ENCODE measurements around the gene CDH16. TPM values are rescaled to one million over a fixed set of nuclear protein-coding genes. Genes with fewer than 3 reads are reported as not detected.

CDH16 gene
- total and polyA plus RNA-seq, 2 donors = 0.05 to 0.78 TPM

GRCh38 chr16:66904428-66904845 lies 14.2 kb downstream of the CDH16 start:
- Histone ChIP-seq H3K9me3 (ENCODE audit: control insufficient read depth in 2 of 2, insufficient read depth in 1 of 2, low read length in 1 of 2) (no peaks in the 10 kb centered on the region), H3K36me3 (ENCODE audit: control insufficient read depth in 2 of 2, insufficient read depth in 2 of 2, low read length in 1 of 2) (no peaks in the 10 kb centered on the region), H3K27me3 (ENCODE audit: control insufficient read depth in 2 of 2, insufficient read depth in 1 of 2, low read length in 1 of 2) (peaks cover 0 to 19% of the 10 kb centered on the region in 2 donors), H3K4me3 (ENCODE audit: low read length in 2 of 2) (no peak overlapping the region), H3K27ac (ENCODE audit: low read depth in 1 of 2, low read length in 1 of 2) (no peak overlapping the region), H3K4me1 (ENCODE audit: control insufficient read depth in 2 of 2, insufficient read depth in 2 of 2, low read length in 2 of 2) (peaks cover 0 to 6% of the 10 kb centered on the region in 2 donors)
- 96% methylated on average over 13 of the region's 13 CpGs for WGBS
- no peak for DNase-seq (ENCODE audit: low read depth in 6 of 9, low spot score in 9 of 9)

GRCh38 chr16:66903544-66904427 lies 14.9 kb downstream of the CDH16 start:
- Histone ChIP-seq H3K27ac (ENCODE audit: low read depth in 1 of 2, low read length in 1 of 2) (no peak overlapping the region), H3K4me3 (ENCODE audit: low read length in 2 of 2) (no peak overlapping the region), H3K27me3 (ENCODE audit: control insufficient read depth in 2 of 2, insufficient read depth in 1 of 2, low read length in 1 of 2) (peaks cover 0 to 19% of the 10 kb centered on the region in 2 donors), H3K4me1 (ENCODE audit: control insufficient read depth in 2 of 2, insufficient read depth in 2 of 2, low read length in 2 of 2) (peaks cover 0 to 6% of the 10 kb centered on the region in 2 donors), H3K9me3 (ENCODE audit: control insufficient read depth in 2 of 2, insufficient read depth in 1 of 2, low read length in 1 of 2) (no peaks in the 10 kb centered on the region), H3K36me3 (ENCODE audit: control insufficient read depth in 2 of 2, insufficient read depth in 2 of 2, low read length in 1 of 2) (no peaks in the 10 kb centered on the region)
- DNase-seq (ENCODE audit: low read depth in 6 of 9, low spot score in 9 of 9) = no peak
- 94% methylated on average over 11 of the region's 11 CpGs for WGBS

GRCh38 chr16:66902648-66903543 lies 15.8 kb downstream of the CDH16 start:
- Histone ChIP-seq H3K4me3 (ENCODE audit: low read length in 2 of 2) (no peak overlapping the region), H3K27ac (ENCODE audit: low read depth in 1 of 2, low read length in 1 of 2) (no peak overlapping the region), H3K36me3 (ENCODE audit: control insufficient read depth in 2 of 2, insufficient read depth in 2 of 2, low read length in 1 of 2) (no peaks in the 10 kb centered on the region), H3K4me1 (ENCODE audit: control insufficient read depth in 2 of 2, insufficient read depth in 2 of 2, low read length in 2 of 2) (peaks cover 0 to 6% of the 10 kb centered on the region in 2 donors), H3K9me3 (ENCODE audit: control insufficient read depth in 2 of 2, insufficient read depth in 1 of 2, low read length in 1 of 2) (no peaks in the 10 kb centered on the region), H3K27me3 (ENCODE audit: control insufficient read depth in 2 of 2, insufficient read depth in 1 of 2, low read length in 1 of 2) (peaks cover 0 to 17% of the 10 kb centered on the region in 2 donors)
- WGBS = 88% methylated on average over 14 of the region's 14 CpGs
- DNase-seq (ENCODE audit: low read depth in 6 of 9, low spot score in 9 of 9) = no peak

GRCh38 chr16:66901626-66902025 lies 17.1 kb downstream of the CDH16 start:
- Histone ChIP-seq H3K27me3 (ENCODE audit: control insufficient read depth in 2 of 2, insufficient read depth in 1 of 2, low read length in 1 of 2) (peaks cover 0 to 14% of the 10 kb centered on the region in 2 donors), H3K27ac (ENCODE audit: low read depth in 1 of 2, low read length in 1 of 2) (no peak overlapping the region), H3K9me3 (ENCODE audit: control insufficient read depth in 2 of 2, insufficient read depth in 1 of 2, low read length in 1 of 2) (no peaks in the 10 kb centered on the region), H3K36me3 (ENCODE audit: control insufficient read depth in 2 of 2, insufficient read depth in 2 of 2, low read length in 1 of 2) (no peaks in the 10 kb centered on the region), H3K4me1 (ENCODE audit: control insufficient read depth in 2 of 2, insufficient read depth in 2 of 2, low read length in 2 of 2) (peaks cover 0 to 6% of the 10 kb centered on the region in 2 donors), H3K4me3 (ENCODE audit: low read length in 2 of 2) (no peak overlapping the region)
- 97% methylated on average over 10 of the region's 10 CpGs for WGBS
- no peak for DNase-seq (ENCODE audit: low read depth in 6 of 9, low spot score in 9 of 9)

- H3K27me3 ChIP-seq (ENCODE audit: control insufficient read depth in 2 of 2, insufficient read depth in 1 of 2, low read length in 1 of 2) = peaks cover 0 to 14% of the 10 kb centered on the region in 2 donors
- H3K36me3 ChIP-seq (ENCODE audit: control insufficient read depth in 2 of 2, insufficient read depth in 2 of 2, low read length in 1 of 2) = no peaks in the 10 kb centered on the region
- H3K9me3 ChIP-seq (ENCODE audit: control insufficient read depth in 2 of 2, insufficient read depth in 1 of 2, low read length in 1 of 2) = no peaks in the 10 kb centered on the region
- H3K4me3 ChIP-seq (ENCODE audit: low read length in 2 of 2) = no peak overlapping the region
- no peak overlapping the region for H3K27ac ChIP-seq (ENCODE audit: low read depth in 1 of 2, low read length in 1 of 2)
- 87% methylated on average over 7 of the region's 7 CpGs for WGBS
- H3K4me1 ChIP-seq (ENCODE audit: control insufficient read depth in 2 of 2, insufficient read depth in 2 of 2, low read length in 2 of 2) = peaks cover 0 to 4% of the 10 kb centered on the region in 2 donors
- no peak for DNase-seq (ENCODE audit: low read depth in 6 of 9, low spot score in 9 of 9)
These were observed 17.8 kb downstream of the CDH16 start for GRCh38 chr16:66900721-66901441.

- Histone ChIP-seq H3K9me3 (ENCODE audit: control insufficient read depth in 2 of 2, insufficient read depth in 1 of 2, low read length in 1 of 2) (no peaks in the 10 kb centered on the region), H3K27ac (ENCODE audit: low read depth in 1 of 2, low read length in 1 of 2) (no peak overlapping the region), H3K27me3 (ENCODE audit: control insufficient read depth in 2 of 2, insufficient read depth in 1 of 2, low read length in 1 of 2) (peaks cover 0 to 14% of the 10 kb centered on the region in 2 donors), H3K4me3 (ENCODE audit: low read length in 2 of 2) (no peak overlapping the region), H3K36me3 (ENCODE audit: control insufficient read depth in 2 of 2, insufficient read depth in 2 of 2, low read length in 1 of 2) (no peaks in the 10 kb centered on the region), H3K4me1 (ENCODE audit: control insufficient read depth in 2 of 2, insufficient read depth in 2 of 2, low read length in 2 of 2) (no peaks in the 10 kb centered on the region)
- no peak for DNase-seq (ENCODE audit: low read depth in 6 of 9, low spot score in 9 of 9)
- WGBS = 66% methylated on average over 9 of the region's 9 CpGs
These were observed 18.6 kb downstream of the CDH16 start for GRCh38 chr16:66899945-66900710.

- Histone ChIP-seq H3K27ac (ENCODE audit: low read depth in 1 of 2, low read length in 1 of 2) (no peak overlapping the region), H3K4me1 (ENCODE audit: control insufficient read depth in 2 of 2, insufficient read depth in 2 of 2, low read length in 2 of 2) (no peaks in the 10 kb centered on the region), H3K4me3 (ENCODE audit: low read length in 2 of 2) (no peak overlapping the region), H3K27me3 (ENCODE audit: control insufficient read depth in 2 of 2, insufficient read depth in 1 of 2, low read length in 1 of 2) (peaks cover 0 to 14% of the 10 kb centered on the region in 2 donors), H3K9me3 (ENCODE audit: control insufficient read depth in 2 of 2, insufficient read depth in 1 of 2, low read length in 1 of 2) (no peaks in the 10 kb centered on the region), H3K36me3 (ENCODE audit: control insufficient read depth in 2 of 2, insufficient read depth in 2 of 2, low read length in 1 of 2) (no peaks in the 10 kb centered on the region)
- 96% methylated on average over 6 of the region's 6 CpGs for WGBS
- no peak for DNase-seq (ENCODE audit: low read depth in 6 of 9, low spot score in 9 of 9)
These were observed 19.3 kb downstream of the CDH16 start for GRCh38 chr16:66899310-66899944.

- no peak overlapping the region for H3K27ac ChIP-seq (ENCODE audit: low read depth in 1 of 2, low read length in 1 of 2)
- no peaks in the 10 kb centered on the region for H3K4me1 ChIP-seq (ENCODE audit: control insufficient read depth in 2 of 2, insufficient read depth in 2 of 2, low read length in 2 of 2)
- no peak overlapping the region for H3K4me3 ChIP-seq (ENCODE audit: low read length in 2 of 2)
- H3K36me3 ChIP-seq (ENCODE audit: control insufficient read depth in 2 of 2, insufficient read depth in 2 of 2, low read length in 1 of 2) = no peaks in the 10 kb centered on the region
- DNase-seq (ENCODE audit: low read depth in 6 of 9, low spot score in 9 of 9) = no peak
- WGBS = 95% methylated on average over 2 of the region's 2 CpGs
- no peaks in the 10 kb centered on the region for H3K9me3 ChIP-seq (ENCODE audit: control insufficient read depth in 2 of 2, insufficient read depth in 1 of 2, low read length in 1 of 2)
- H3K27me3 ChIP-seq (ENCODE audit: control insufficient read depth in 2 of 2, insufficient read depth in 1 of 2, low read length in 1 of 2) = peaks cover 0 to 14% of the 10 kb centered on the region in 2 donors
These were observed 19.8 kb downstream of the CDH16 start for GRCh38 chr16:66898933-66899309.

All from thymus (tissue), 11 donors.